CD4-positive, CD25-positive, alpha-beta regulatory T cell (primary cell): Measurements from ENCODE around the gene DOP1A. TPM values are rescaled to one million over a fixed set of nuclear protein-coding genes. Genes with fewer than 3 reads are reported as not detected.

Source experiments
- ATAC-seq, 2 donors: fragments of 150-1000 bp; cut with Tn5 transposase; one replicate each; pipeline ENCODE4 v1.10.0; 2021; ENCODE audit warnings: low read depth in 2 of 2, moderate number of reproducible peaks in 2 of 2, moderate library complexity in 1 of 2
- DNase-seq, 3 donors: peaks; one replicate each; pipeline versions ENCODE4 v3.0.0 to v3.0.0-alpha.2; 2012 to 2022; ENCODE audit warnings: mixed read lengths in 1 of 3
- H3K27ac ChIP-seq: one replicate; pipeline ENCODE4 v1.7.0; 2013; ENCODE audit warnings: mild to moderate bottlenecking, low read length; ENCODE audit not compliant: insufficient read depth, poor library complexity, severe bottlenecking
- H3K27me3 ChIP-seq: one replicate; pipeline ENCODE4 v1.7.0; 2013; ENCODE audit warnings: low read length; ENCODE audit not compliant: control insufficient read depth, insufficient read depth
- H3K36me3 ChIP-seq: one replicate; pipeline ENCODE4 v1.7.0; 2013; ENCODE audit warnings: mild to moderate bottlenecking, low read length, moderate library complexity; ENCODE audit not compliant: control insufficient read depth, insufficient read depth
- H3K4me1 ChIP-seq: 2 replicates; pipeline ENCODE4 v1.7.0; 2013; ENCODE audit warnings: mild to moderate bottlenecking, low read length; ENCODE audit not compliant: insufficient read depth, control insufficient read depth, poor library complexity, severe bottlenecking
- H3K4me3 ChIP-seq: one replicate; pipeline ENCODE4 v1.7.0; 2013; ENCODE audit warnings: low read depth, mild to moderate bottlenecking, low read length, moderate library complexity
- H3K9me3 ChIP-seq, 2 experiments: 1 replicate in 1 of 2; 2 replicates in 1 of 2; pipeline ENCODE4 v1.7.0; 2013; ENCODE audit warnings: low read length in 2 of 2, mild to moderate bottlenecking in 1 of 2, moderate library complexity in 1 of 2; ENCODE audit not compliant: control insufficient read depth in 2 of 2
- H3K27ac Mint-ChIP-seq, 3 donors: one replicate each; pipeline ENCODE4 v1.8.0; 2020 to 2022; ENCODE audit warnings: mild to moderate bottlenecking in 3 of 3, mixed read lengths in 3 of 3, moderate library complexity in 2 of 3
- H3K27me3 Mint-ChIP-seq: one replicate; pipeline ENCODE4 v1.8.0; 2022; ENCODE audit warnings: mild to moderate bottlenecking, mixed read lengths
- H3K36me3 Mint-ChIP-seq: one replicate; pipeline ENCODE4 v1.8.0; 2020; ENCODE audit warnings: mixed read lengths
- H3K4me1 Mint-ChIP-seq, 4 donors: one replicate each; pipeline ENCODE4 v1.8.0; 2020 to 2022; ENCODE audit warnings: mixed read lengths in 4 of 4, mild to moderate bottlenecking in 1 of 4
- H3K4me3 Mint-ChIP-seq, 4 donors: one replicate each; pipeline ENCODE4 v1.8.0; 2020 to 2022; ENCODE audit warnings: mild to moderate bottlenecking in 4 of 4, mixed read lengths in 4 of 4, moderate library complexity in 3 of 4
- H3K9me3 Mint-ChIP-seq, 7 donors: one replicate each; pipeline ENCODE4 v1.8.0; 2020 to 2022; ENCODE audit warnings: mixed read lengths in 7 of 7, mild to moderate bottlenecking in 3 of 7, moderate library complexity in 2 of 7
- polyA plus RNA-seq, 4 donors: library from polyadenylated mRNA; unstranded; fragments of 300-500 nt; fragmentation: Illumina TruSeq; gene quantifications; one replicate each; pipeline ENCODE4 v1.2.3, GENCODE V29; 2021
- total RNA-seq: library from RNA; stranded (reverse); gene quantifications from one replicate; pipeline ENCODE4 v1.2.3, GENCODE V29; 2022

DOP1A gene
- total and polyA plus RNA-seq, 5 donors from 2014 or later: 2.1 to 21.7 (median 2.5) TPM

DNA sequence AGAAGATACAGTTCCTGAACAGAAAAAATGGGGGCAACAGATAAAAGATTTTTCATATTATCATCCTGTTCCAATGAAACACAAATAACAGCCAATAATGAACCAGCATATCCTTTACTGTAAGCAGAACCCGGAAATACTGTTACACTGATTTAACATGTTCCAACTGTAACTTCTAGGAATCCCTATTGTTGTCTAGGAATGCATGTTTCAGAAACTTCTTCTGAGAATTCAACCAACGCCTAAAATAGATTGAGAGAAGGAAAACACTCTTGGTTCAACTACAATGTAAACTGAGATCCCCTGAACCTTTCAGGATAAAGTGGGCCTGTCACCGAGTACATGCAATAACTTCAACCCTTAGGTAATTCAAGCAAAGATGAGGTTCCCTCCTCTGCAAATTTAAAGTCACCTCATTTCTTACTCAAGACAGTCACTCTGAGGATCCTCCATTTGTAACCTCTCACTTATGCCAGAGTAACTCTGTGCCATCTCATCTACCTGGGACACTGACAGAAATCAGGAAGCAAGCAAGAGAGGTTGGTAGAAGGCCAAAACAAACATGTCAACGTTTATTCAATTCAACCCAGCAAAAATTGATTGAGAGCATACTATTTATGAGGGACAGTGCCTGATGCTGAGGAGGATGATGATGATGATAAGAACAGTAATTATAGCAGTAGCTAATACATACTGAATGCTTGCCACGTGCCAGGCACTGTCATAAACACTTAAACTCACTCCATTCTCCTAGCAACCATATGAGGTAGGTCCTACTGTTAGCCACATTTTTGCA lies 15.9 kb upstream of the DOP1A start:
- Histone ChIP-seq H3K27me3 (no peaks in the 10 kb centered on the region), H3K27ac (no peak overlapping the region), H3K36me3 (peaks cover 6% of the 10 kb centered on the region), H3K4me1 (no peaks in the 10 kb centered on the region), H3K4me3 (no peak overlapping the region), H3K9me3 (no peaks in the 10 kb centered on the region)
- Mint-ChIP-seq H3K4me1 (peaks cover 0 to 4% (median 2%) of the 10 kb centered on the region in 4 donors), H3K27me3 (no peaks in the 10 kb centered on the region), H3K27ac (no peak overlapping the region), H3K36me3 (peaks cover 22% of the 10 kb centered on the region), H3K4me3 (no peak overlapping the region), H3K9me3 (no peaks in the 10 kb centered on the region)
- ATAC-seq: no peak
- DNase-seq: no peak

GRCh38 chr6:83053678-83054077 lies 13.8 kb upstream of the DOP1A start:
- H3K27me3 Mint-ChIP-seq: no peaks in the 10 kb centered on the region
- Histone ChIP-seq H3K27ac (no peak overlapping the region), H3K27me3 (no peaks in the 10 kb centered on the region), H3K36me3 (peaks cover 12% of the 10 kb centered on the region), H3K4me1 (no peaks in the 10 kb centered on the region), H3K9me3 (no peaks in the 10 kb centered on the region), H3K4me3 (no peak overlapping the region)
- H3K9me3 Mint-ChIP-seq: no peaks in the 10 kb centered on the region
- peaks cover 34% of the 10 kb centered on the region for H3K36me3 Mint-ChIP-seq
- peaks cover 0 to 13% (median 5%) of the 10 kb centered on the region in 4 donors for H3K4me1 Mint-ChIP-seq
- no peak for ATAC-seq
- DNase-seq: no peak
- no peak overlapping the region for H3K4me3 Mint-ChIP-seq
- H3K27ac Mint-ChIP-seq: no peak overlapping the region

DNA sequence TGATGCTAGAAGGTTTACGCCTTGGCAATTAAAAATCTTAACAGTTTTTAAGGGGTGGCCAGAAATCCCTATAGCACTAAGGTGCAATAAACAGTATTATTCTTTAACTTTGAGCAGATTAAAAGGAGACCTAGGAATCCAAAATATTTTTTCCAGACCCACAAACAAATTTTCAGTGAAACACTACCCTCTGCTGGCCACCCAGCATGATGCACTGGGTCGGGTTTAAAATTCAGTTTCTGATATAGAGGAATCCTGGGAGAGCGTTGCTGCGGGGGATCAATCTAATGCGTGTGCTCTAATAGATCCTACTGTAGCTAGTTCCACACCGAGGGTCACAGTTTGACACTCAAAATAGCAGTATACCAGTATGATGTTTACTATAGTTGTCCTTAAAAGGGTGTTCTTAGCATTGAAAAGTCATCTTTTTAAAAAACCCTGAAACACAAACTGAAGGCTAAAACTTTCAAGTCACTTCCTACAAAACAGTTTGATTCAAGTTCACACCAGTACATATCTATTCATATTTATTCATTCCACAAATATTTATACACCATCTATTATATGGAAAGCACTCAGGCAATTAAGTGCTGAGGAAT lies 12.0 kb upstream of the DOP1A start:
- Histone ChIP-seq H3K36me3 (peaks cover 12% of the 10 kb centered on the region), H3K27ac (no peak overlapping the region), H3K4me1 (no peaks in the 10 kb centered on the region), H3K4me3 (no peak overlapping the region), H3K27me3 (no peaks in the 10 kb centered on the region), H3K9me3 (no peaks in the 10 kb centered on the region)
- Mint-ChIP-seq H3K36me3 (peaks cover 34% of the 10 kb centered on the region), H3K27ac (no peak overlapping the region), H3K9me3 (peaks cover 0 to 2% (median 0%) of the 10 kb centered on the region in 7 donors), H3K27me3 (no peaks in the 10 kb centered on the region), H3K4me3 (no peak overlapping the region), H3K4me1 (peaks cover 0 to 17% (median 7%) of the 10 kb centered on the region in 4 donors)
- ATAC-seq: peak; percentile 60 to 64
- peak; percentile 20 to 39 (median 35) for DNase-seq

- no peak overlapping the region for H3K27ac Mint-ChIP-seq
- H3K9me3 Mint-ChIP-seq: peaks cover 0 to 2% (median 0%) of the 10 kb centered on the region in 7 donors
- Histone ChIP-seq H3K27ac (no peak overlapping the region), H3K4me3 (no peak overlapping the region), H3K4me1 (no peaks in the 10 kb centered on the region), H3K36me3 (peaks cover 11% of the 10 kb centered on the region), H3K9me3 (no peaks in the 10 kb centered on the region), H3K27me3 (no peaks in the 10 kb centered on the region)
- ATAC-seq: no peak
- H3K4me3 Mint-ChIP-seq: no peak overlapping the region
- no peaks in the 10 kb centered on the region for H3K27me3 Mint-ChIP-seq
- peaks cover 0 to 24% (median 15%) of the 10 kb centered on the region in 4 donors for H3K4me1 Mint-ChIP-seq
- DNase-seq: peak in 2 of 3 donors; percentile 18 to 34
- peaks cover 22% of the 10 kb centered on the region for H3K36me3 Mint-ChIP-seq
Measured at GRCh38 chr6:83057705-83058321, 9.7 kb upstream of the DOP1A start.

- no peaks in the 10 kb centered on the region for H3K9me3 ChIP-seq
- H3K4me3 Mint-ChIP-seq: peak overlapping the region in 1 of 4 donors; percentile 53
- H3K27me3 ChIP-seq: no peaks in the 10 kb centered on the region
- peaks cover 0 to 2% (median 0%) of the 10 kb centered on the region in 7 donors for H3K9me3 Mint-ChIP-seq
- no peak overlapping the region for H3K27ac ChIP-seq
- no peak for ATAC-seq
- H3K4me1 Mint-ChIP-seq: peaks cover 15 to 37% (median 30%) of the 10 kb centered on the region in 4 donors
- H3K4me3 ChIP-seq: no peak overlapping the region
- no peak for DNase-seq
- H3K36me3 ChIP-seq: peaks cover 9% of the 10 kb centered on the region
- H3K4me1 ChIP-seq: peaks cover 18% of the 10 kb centered on the region
- peaks cover 16% of the 10 kb centered on the region for H3K36me3 Mint-ChIP-seq
- no peak overlapping the region for H3K27ac Mint-ChIP-seq
- H3K27me3 Mint-ChIP-seq: no peaks in the 10 kb centered on the region
Measured at GRCh38 chr6:83061190-83061589, 6.3 kb upstream of the DOP1A start.

GRCh38 chr6:83062225-83062624 lies 5.2 kb upstream of the DOP1A start:
- Histone ChIP-seq H3K4me3 (no peak overlapping the region), H3K36me3 (peaks cover 3% of the 10 kb centered on the region), H3K27me3 (no peaks in the 10 kb centered on the region), H3K4me1 (peaks cover 20% of the 10 kb centered on the region), H3K27ac (no peak overlapping the region), H3K9me3 (no peaks in the 10 kb centered on the region)
- Mint-ChIP-seq H3K27ac (no peak overlapping the region), H3K4me3 (no peak overlapping the region), H3K36me3 (peaks cover 7% of the 10 kb centered on the region), H3K9me3 (peaks cover 0 to 2% (median 0%) of the 10 kb centered on the region in 7 donors), H3K27me3 (peaks cover 1% of the 10 kb centered on the region), H3K4me1 (peaks cover 15 to 38% (median 32%) of the 10 kb centered on the region in 4 donors)
- ATAC-seq (no peak), DNase-seq (no peak)

- peaks cover 32% of the 10 kb centered on the region for H3K4me1 ChIP-seq
- Mint-ChIP-seq H3K27me3 (peaks cover 4% of the 10 kb centered on the region), H3K9me3 (no peaks in the 10 kb centered on the region), H3K4me1 (peaks cover 23 to 54% (median 41%) of the 10 kb centered on the region in 4 donors), H3K4me3 (peak within 1 kb of the TSS; percentile 86 to 96 (median 90)), H3K27ac (peak within 1 kb of the TSS; percentile 26 to 68 (median 65)), H3K36me3 (no peaks in the 10 kb centered on the region)
- no peaks in the 10 kb centered on the region for H3K27me3 ChIP-seq
- peak; percentile 73 to 75 for ATAC-seq
- H3K36me3 ChIP-seq: no peaks in the 10 kb centered on the region
- peak within 1 kb of the TSS; percentile 79 for H3K4me3 ChIP-seq
- H3K27ac ChIP-seq: peak within 1 kb of the TSS; percentile 34
- H3K9me3 ChIP-seq: no peaks in the 10 kb centered on the region
- DNase-seq: peak; percentile 87 to 88 (median 88)
Measured at GRCh38 chr6:83065511-83066192, 1.8 kb upstream of the DOP1A start, which contains the start of gene UBE3D. Gene UBE3D (minus strand): TSS chr6:83065841. CDS start chr6:83065718, 123 bp downstream.
